PC-9 (cell line): ENCODE data around the gene FAM131B. TPM values are rescaled to one million over a fixed set of nuclear protein-coding genes. Genes with fewer than 3 reads are reported as not detected.

ENCODE experiments used
- BruUV-seq: library from RNA; stranded (reverse); fragments of 400-500 nt; replicated peaks from 2 replicates; lab custom pipeline; 2021; lab: Mats Ljungman, UMichigan
- CTCF ChIA-PET: fragments of 300-600 bp; sonication (Branson Sonifier 250); formaldehyde crosslinking; loops from one replicate; lab custom pipeline; 2022; ENCODE audit warnings: antibody characterized with exemption; lab: Charles Lee
- POLR2A ChIA-PET: fragments of 300-600 bp; sonication (Branson Sonifier 250); formaldehyde crosslinking; loops from one replicate; lab custom pipeline; 2022; ENCODE audit warnings: antibody characterized with exemption; ENCODE audit not compliant: unreplicated experiment; lab: Charles Lee
- DNase-seq, 2 experiments: peaks; one replicate each; pipeline versions ENCODE4 v3.0.0 to v3.0.0-alpha.2; 2015 to 2022; ENCODE audit warnings: mixed read lengths in 1 of 2
- H2AFZ ChIP-seq: fragments of 200-600 bp; sonication (generic); 2 replicates; pipeline ENCODE4 v1.8.1; 2017; ENCODE audit warnings: antibody characterized with exemption
- H3F3A ChIP-seq: fragments of 200-600 bp; sonication (generic); 2 replicates; pipeline ENCODE4 v1.8.1; 2017; ENCODE audit warnings: antibody characterized with exemption, mild to moderate bottlenecking, low read depth; ENCODE audit not compliant: insufficient read depth
- H3K27ac ChIP-seq: fragments of 200-600 bp; sonication (generic); 2 replicates; pipeline ENCODE4 v1.6.1; 2016; ENCODE audit warnings: mixed run types
- H3K27me3 ChIP-seq: fragments of 200-600 bp; sonication (generic); 2 replicates; pipeline ENCODE4 v1.6.1; 2016; ENCODE audit warnings: low read depth, mixed run types; ENCODE audit not compliant: insufficient read depth
- H3K36me3 ChIP-seq: fragments of 200-600 bp; sonication (generic); 2 replicates; pipeline ENCODE4 v1.6.1; 2016; ENCODE audit warnings: low read depth, mixed run types
- H3K4me1 ChIP-seq: fragments of 200-600 bp; sonication (generic); replicated peaks from 2 replicates; pipeline ENCODE4 v1.6.1; 2016; ENCODE audit warnings: mixed run types; ENCODE audit not compliant: insufficient read depth
- H3K4me2 ChIP-seq: fragments of 200-600 bp; sonication (generic); 2 replicates; pipeline ENCODE4 v1.6.1; 2017; ENCODE audit warnings: mixed run types
- H3K4me3 ChIP-seq: fragments of 200-600 bp; sonication (generic); 2 replicates; pipeline ENCODE4 v1.6.1; 2016; ENCODE audit warnings: mixed run types
- H3K79me2 ChIP-seq: fragments of 200-600 bp; sonication (generic); 2 replicates; pipeline ENCODE4 v1.6.1; 2017; ENCODE audit warnings: low read depth, mixed run types
- H3K9me2 ChIP-seq: fragments of 200-600 bp; sonication (generic); 2 replicates; pipeline ENCODE4 v1.8.1; 2017; ENCODE audit warnings: mild to moderate bottlenecking; ENCODE audit not compliant: insufficient read depth
- H3K9me3 ChIP-seq: fragments of 200-600 bp; sonication (generic); 2 replicates; pipeline ENCODE4 v1.8.1; 2016; ENCODE audit warnings: low read depth; ENCODE audit not compliant: insufficient read depth
- H4K20me1 ChIP-seq: fragments of 200-600 bp; sonication (generic); 2 replicates; pipeline ENCODE4 v1.8.1; 2017; ENCODE audit not compliant: insufficient read depth
- CTCF ChIP-seq: fragments of 200-600 bp; sonication (generic); conservative IDR thresholded peaks from 2 replicates; pipeline ENCODE4 v1.6.1; 2017; ENCODE audit warnings: mixed run types, antibody characterized with exemption, mild to moderate bottlenecking, moderate library complexity
- EZH2 ChIP-seq: fragments of 200-600 bp; sonication (generic); IDR thresholded peaks from 2 replicates; pipeline ENCODE4 v1.8.0; 2017; ENCODE audit warnings: antibody characterized with exemption, low read depth
- intact Hi-C: fragments of 100-400 bp; cut with micrococcal nuclease; formaldehyde crosslinking; loops from one replicate; pipeline ENCODE4 v1.10.0; 2022; ENCODE audit not compliant: unreplicated experiment
- total RNA-seq: library from RNA; stranded (reverse); gene quantifications from 2 replicates; pipeline ENCODE4 v1.2.3, GENCODE V29; 2021

FAM131B gene
- total RNA-seq, 1 experiment from 2014 or later, result 0.65 TPM

GRCh38 chr7:143399642-143400041 is 37.1 kb upstream of the FAM131B start:
- no peak overlapping the region for H3K27ac ChIP-seq
- intact Hi-C loops, result no loop called here

GRCh38 chr7:143399151-143399550 is 36.6 kb upstream of the FAM131B start:
- Histone ChIP-seq H3F3A (no peaks in the 10 kb centered on the region; the same call in 1 of the 2 replicates), H3K4me2 (no peak overlapping the region), H3K27me3 (no peaks in the 10 kb centered on the region), H3K27ac (no peak overlapping the region), H3K4me1 (no peaks in the 10 kb centered on the region), H3K9me2 (no peaks in the 10 kb centered on the region), H3K79me2 (no peaks in the 10 kb centered on the region), H3K9me3 (no peaks in the 10 kb centered on the region), H2AFZ (no peak overlapping the region), H3K36me3 (0 out of 2 replicates have a peak, but pooled peaks cover 2% of the 10 kb centered on the region), H4K20me1 (no peaks in the 10 kb centered on the region), H3K4me3 (no peak overlapping the region)
- ChIA-PET CTCF (no interaction called here), POLR2A (no interaction called here)
- no TSS peak for BruUV-seq
- intact Hi-C loops, result no loop called here
- TF ChIP-seq CTCF (no peak), EZH2 (no peak)
- DNase-seq, result no peak

More at GRCh38 chr7:143399642-143400041, 37.1 kb upstream of the FAM131B start:
- ChIA-PET CTCF (no interaction called here), POLR2A (interaction anchor here (0.7 kb wide), 1 partner anchor 62 kb away, joined by 3 read pairs; no protein-coding TSS in a partner anchor)
- TF ChIP-seq CTCF, result no peak
- TF ChIP-seq EZH2, result no peak
- no peaks in the 10 kb centered on the region for H3K27me3 ChIP-seq
- no peaks in the 10 kb centered on the region for H3K4me1 ChIP-seq
- H3K9me3 ChIP-seq, result no peaks in the 10 kb centered on the region
- H2AFZ ChIP-seq, result no peak overlapping the region
- no peak overlapping the region for H3K4me2 ChIP-seq
- H4K20me1 ChIP-seq, result no peaks in the 10 kb centered on the region
- 0 out of 2 replicates have a peak, but pooled peaks cover 2% of the 10 kb centered on the region for H3K36me3 ChIP-seq
- DNase-seq, result no peak
- H3K9me2 ChIP-seq, result no peaks in the 10 kb centered on the region
- BruUV-seq, result no TSS peak
- H3K79me2 ChIP-seq, result no peaks in the 10 kb centered on the region
- H3F3A ChIP-seq, result peaks cover 2% of the 10 kb centered on the region; the same call in 1 of the 2 replicates
- no peak overlapping the region for H3K4me3 ChIP-seq

- BruUV-seq, result no TSS peak
- no peaks in the 10 kb centered on the region for H3K9me2 ChIP-seq
- H3K79me2 ChIP-seq, result no peaks in the 10 kb centered on the region
- H3K4me1 ChIP-seq, result no peaks in the 10 kb centered on the region
- no peak overlapping the region for H3K4me2 ChIP-seq
- no peak overlapping the region for H3K4me3 ChIP-seq
- POLR2A ChIA-PET, result no interaction called here
- CTCF ChIA-PET, result no interaction called here
- no peaks in the 10 kb centered on the region; the same call in 1 of the 2 replicates for H3F3A ChIP-seq
- DNase-seq, result no peak
- no peak overlapping the region for H3K27ac ChIP-seq
- no peaks in the 10 kb centered on the region for H4K20me1 ChIP-seq
- intact Hi-C loops, result no loop called here
- 0 out of 2 replicates have a peak, but pooled peaks cover 2% of the 10 kb centered on the region for H3K36me3 ChIP-seq
- no peak overlapping the region for H2AFZ ChIP-seq
- H3K9me3 ChIP-seq, result no peaks in the 10 kb centered on the region
- no peaks in the 10 kb centered on the region for H3K27me3 ChIP-seq
- TF ChIP-seq EZH2 (no peak), CTCF (no peak)
Measured at GRCh38 chr7:143398616-143399015, 36.1 kb upstream of the FAM131B start.
